Hematopoietic multipotent progenitor cell treated with erythropoietin and hydrocortisone succinate and interleukin-3 and kit ligand, for 8 days (in vitro differentiated cells): ENCODE measurements around the gene MSI1.
A peak's percentile ranks its signal among the peaks of the same experiment; 100 is the strongest.

Experiments used
- DNase-seq: peaks from one replicate; pipeline ENCODE4 v3.0.0-alpha.2; 2015

The MSI1 gene

DNA sequence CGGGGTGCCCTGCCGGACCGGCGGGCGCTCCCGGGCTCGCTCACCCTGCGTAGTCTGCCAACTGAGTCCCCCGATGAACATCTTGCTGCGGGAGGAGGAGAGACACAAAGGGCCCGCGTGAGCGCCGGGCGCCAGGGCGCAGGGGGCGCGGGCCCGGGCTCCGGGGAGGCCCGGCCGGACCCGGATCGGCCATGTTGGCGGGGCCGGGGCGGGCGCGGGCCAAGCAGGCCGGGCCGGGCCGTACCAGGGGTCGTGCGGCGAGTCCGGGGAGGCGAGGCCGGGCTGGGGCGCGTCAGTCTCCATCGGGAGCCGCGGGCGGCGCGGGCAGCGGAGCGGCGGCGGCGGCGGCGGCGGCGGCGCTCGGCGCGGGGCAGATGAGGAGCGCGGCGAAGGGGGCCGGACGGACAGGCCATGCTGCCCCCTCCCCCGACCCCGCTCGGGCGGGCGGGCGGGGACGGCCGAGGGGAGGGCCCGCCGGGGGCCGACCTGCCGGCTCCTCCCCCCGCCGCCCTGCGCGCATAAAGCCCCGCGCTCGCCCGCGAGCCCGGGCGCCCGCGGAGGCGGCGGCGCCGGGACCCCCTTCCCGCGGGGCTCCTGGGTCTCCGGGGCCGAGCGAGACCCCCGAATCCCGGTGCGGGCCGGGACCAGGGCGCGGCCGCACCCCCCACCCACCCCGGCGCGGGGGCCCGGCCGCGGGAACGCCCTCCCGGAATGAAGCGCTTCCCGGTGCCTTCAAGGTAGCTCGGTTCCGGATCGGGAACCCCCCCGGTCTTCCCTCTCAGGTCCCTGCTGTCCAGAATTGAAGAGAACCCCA lies at the start of gene MSI1:
Gene MSI1 (minus strand): TSS at position 376 of the 814 bp plus-strand sequence. CDS start 73 bp downstream, at position 303.
- no peak for DNase-seq

- no peak for DNase-seq
Observed at GRCh38 chr12:120417917-120418580, 49.1 kb upstream of the MSI1 start.

DNA sequence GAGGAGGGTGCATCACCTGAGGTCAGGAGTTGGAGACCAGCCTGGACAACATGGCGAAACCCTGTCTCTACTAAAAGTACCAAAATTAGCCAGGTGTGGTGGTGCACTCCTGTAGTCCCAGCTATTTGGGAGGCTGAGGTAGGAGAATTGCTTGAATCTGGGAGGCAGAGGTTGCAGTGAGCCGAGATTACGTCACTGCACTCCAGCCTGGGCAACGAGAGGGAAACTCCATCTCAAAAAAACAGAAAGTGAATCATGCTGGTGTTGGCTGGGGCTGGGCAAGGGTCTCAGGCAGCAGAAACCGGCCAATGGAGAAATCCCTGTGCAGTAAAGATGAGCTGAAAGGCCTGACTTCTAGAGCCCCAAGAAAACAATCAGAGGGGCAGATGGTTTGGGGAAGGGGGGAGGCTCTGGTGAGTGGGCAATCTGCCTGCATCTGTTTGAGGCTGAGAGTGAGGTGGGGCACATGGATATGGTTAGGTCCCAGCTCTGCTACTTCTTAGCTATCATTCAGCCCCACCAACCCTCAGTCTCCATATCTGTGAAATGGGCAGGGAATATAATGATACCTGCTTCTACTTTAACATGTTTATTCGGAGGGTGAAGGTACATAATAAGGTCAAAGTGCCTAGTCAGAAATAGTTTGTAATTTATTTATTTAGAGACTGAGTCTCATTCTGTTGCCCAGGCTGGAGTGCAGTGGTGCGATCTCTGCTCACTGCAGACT lies 47.7 kb upstream of the MSI1 start:
- no peak for DNase-seq

GRCh38 chr12:120413901-120414695 lies 45.1 kb upstream of the MSI1 start:
- DNase-seq = no peak

GRCh38 chr12:120412421-120412820 lies 43.5 kb upstream of the MSI1 start:
- no peak for DNase-seq

DNA sequence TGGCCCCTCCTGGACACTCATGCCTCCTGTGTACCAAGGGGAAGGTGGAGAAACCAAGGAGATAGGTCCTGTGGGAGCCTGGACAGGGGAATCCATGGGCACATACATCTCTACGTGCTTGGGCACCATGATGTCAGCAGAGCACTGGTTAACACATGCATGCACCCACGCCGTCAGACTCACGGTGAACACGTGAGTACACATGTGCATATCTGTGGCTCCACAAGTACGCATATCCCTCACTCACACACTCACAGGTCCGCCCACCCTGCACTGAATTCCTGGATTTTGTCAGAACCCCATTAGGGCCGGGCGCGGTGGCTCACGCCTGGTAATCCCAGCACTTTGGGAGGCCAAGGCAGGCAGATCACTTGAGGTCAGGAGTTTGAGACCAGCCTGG lies 39.8 kb upstream of the MSI1 start:
- no peak for DNase-seq

- no peak for DNase-seq
Observed at GRCh38 chr12:120406553-120406952, 37.6 kb upstream of the MSI1 start.

DNA sequence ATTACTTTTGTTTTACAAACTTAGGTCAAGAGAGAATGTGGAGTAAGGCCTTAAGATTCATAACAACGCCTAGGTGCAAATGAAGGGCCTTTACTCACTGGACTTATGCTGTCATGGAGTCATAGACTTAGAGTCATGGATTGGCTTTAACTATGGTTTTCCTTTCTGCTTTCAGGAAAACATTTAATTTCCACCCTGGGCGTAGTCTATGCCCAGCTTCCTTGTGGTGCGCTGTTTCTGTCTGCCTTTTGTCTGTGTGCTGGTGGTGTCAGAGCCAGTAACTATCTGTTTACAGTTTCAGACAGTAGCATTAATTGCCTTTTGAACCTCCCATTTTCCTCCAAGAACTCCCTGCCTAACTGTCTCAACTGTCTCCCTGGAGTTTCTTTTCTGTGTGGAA lies 37.1 kb upstream of the MSI1 start:
- no peak for DNase-seq

DNA sequence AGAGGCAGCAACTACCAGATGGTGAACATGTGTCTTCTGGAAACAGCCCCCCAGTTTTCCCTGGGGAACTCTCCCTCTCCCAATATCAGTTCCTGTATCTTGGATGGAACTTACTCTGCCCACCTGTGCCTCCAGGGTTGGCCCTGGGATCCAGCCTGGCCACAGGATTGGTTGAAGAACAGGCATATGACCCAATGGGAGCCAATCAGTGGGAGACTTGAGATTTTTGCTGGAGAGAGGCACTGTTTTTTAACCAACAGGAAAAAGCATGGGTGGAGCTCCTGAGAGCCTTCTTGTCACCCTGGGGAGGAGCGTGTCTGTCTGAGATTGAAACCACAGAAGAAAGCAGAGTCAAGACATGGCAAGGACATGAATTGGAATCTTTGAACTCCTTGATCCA lies 35.3 kb upstream of the MSI1 start:
- DNase-seq = peak; percentile 9

- no peak for DNase-seq
Observed at GRCh38 chr12:120403869-120404268, 34.9 kb upstream of the MSI1 start.

DNA sequence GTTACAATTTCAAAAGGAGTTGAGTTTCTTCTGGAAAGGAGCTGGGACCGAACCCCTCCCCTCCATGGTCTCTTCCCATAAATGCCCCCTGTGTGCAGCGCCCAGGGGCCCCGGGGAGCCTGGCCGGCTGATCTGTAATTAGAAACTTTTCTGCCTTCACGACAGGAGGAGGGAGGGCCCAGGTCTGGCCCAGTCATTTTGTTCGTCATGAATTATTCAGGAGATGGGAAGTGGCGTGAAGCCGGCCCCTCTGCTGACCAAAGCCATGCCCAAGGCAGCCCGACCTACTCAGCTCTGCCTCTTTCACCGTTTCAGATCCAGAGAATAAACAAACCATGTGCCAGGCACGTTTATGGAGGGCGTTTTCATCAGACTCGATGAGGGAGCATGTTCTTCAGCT lies 33.3 kb upstream of the MSI1 start:
- DNase-seq = no peak

GRCh38 chr12:120399531-120399930 lies 30.6 kb upstream of the MSI1 start:
- DNase-seq = no peak

DNA sequence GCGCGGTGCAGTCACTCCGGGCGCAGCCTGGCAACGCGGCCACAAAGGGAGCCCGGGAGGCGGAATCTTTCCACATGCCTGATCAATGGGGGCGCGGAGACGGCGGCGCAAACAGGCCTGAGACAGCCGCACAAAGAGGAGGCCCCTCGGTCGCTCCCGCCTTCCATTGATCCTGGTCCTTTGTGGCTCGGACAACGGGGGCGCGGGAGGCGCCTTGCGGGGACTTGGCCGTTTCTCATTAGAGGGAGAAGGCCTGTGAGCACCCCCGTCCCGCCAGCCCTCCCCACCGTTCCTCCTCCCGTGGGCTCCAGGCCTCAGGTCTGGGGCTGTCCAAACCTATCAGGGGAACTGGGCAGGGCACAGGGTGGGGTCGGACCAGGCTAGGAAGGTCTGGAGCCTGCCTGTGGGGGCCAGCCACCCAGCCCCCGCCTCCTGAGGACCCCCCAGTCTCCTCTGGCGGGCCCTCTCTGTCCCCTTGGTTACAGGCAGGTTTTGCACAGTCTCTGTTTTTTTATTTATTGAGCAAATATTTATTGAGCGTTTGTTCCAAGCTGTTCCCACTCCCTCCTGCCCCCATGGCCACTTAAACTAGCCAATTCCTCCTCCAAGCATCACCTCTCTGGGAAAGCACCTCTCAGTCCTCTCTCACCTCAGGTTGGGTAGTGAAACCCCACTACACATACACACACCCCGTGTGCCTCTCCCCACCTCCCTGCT lies 29.0 kb upstream of the MSI1 start:
- DNase-seq = no peak

DNA sequence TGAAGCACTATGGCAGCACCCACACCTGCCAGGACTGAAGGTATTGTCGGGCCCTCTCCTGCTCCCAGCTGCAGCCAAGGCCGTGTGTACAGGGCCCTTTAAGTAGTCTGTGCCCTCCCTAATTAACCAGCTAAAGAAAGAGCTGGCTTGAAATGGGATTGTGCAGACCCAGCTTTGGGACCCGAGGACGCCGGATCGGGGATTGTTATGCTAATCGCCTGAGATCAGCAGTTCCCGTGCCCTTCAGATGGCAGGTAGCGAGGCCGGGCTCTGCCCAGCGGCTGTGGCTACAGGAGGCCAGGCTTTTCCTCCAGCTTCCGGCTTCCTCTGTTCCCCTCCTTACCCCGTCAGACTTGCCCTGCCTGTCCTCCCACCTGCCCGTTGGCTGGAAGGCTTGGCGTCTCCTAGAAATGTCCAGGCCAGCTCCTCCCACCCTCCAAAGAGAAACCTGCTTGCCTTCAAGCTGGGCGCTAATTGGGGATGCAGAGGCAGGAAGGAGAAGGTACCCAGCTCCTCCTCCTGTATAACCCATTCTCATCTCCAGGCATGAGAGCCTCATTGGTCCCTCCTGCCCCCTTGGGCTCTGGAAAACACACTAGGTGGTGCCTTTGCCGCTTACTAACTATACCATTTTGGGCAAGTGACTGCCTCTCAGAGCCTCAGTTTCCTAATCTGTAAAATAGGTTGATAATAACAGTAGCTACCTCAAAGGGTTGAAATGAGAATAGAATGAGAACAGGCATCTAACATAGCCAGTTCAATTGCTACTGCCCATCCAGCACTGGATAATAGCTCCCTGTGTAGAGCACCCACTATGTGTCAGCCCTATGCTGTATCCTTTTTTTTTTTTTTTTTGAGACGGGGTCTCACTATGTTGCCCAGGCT lies 25.8 kb upstream of the MSI1 start:
- DNase-seq = no peak

GRCh38 chr12:120390540-120391120 lies 21.7 kb upstream of the MSI1 start:
- no peak for DNase-seq

DNA sequence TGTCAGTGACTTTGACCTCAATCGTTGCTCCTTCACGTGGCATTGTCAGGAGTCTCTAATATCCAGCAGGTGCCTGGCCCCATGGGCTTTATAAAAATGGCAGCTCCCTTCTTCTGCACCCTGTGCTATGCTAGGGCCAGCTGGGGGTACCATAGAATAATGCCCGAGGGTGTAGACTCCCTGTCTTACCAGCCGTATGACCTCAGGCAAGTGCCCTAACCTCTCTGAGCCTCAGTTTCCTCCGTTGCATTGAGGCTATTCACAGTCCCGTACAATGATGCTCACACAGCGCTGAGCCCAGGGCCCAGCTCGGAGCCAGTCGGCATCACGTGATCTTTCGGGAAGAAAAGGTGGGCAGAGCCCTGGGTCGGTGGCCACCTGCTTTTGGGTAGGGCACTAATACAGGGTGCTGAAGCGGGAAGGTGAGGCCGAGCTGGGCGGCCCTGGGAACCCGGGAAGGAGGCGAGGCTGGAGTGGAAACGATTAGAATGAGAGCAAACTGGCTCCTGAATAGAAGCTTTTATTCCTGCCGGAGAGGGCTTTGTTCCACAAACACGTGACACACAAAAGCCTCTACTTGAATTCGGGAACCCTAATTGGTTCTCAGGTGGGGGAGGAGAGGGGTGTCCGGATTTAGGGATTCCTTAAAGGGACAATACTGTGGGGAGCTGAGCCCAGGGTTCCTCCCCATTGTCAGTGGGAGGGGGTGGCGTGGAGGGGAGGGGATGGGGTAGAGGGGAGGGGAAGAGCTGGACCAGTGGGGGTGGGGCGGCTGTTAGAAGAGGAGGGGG lies 19.9 kb upstream of the MSI1 start:
- DNase-seq = no peak

GRCh38 chr12:120381752-120382419 lies 12.9 kb upstream of the MSI1 start:
- peak; percentile 8 for DNase-seq

- DNase-seq = peak; percentile 44
Observed at GRCh38 chr12:120378036-120378435, 9.1 kb upstream of the MSI1 start.

- DNase-seq = no peak
Observed at GRCh38 chr12:120377611-120378010, 8.6 kb upstream of the MSI1 start.
